Fibroblast of peridontal ligament (primary cell): Measurements from ENCODE around the gene TMCO4.

ENCODE experiments used
- DNase-seq: peaks from one replicate; pipeline ENCODE4 v3.0.0-alpha.2; 2010; ENCODE audit errors: extremely low read depth

Gene TMCO4

GRCh38 chr1:19717467-19717866 lies 82.2 kb downstream of the TMCO4 start:
- no peak for DNase-seq

- DNase-seq, result peak; percentile 95
Measured at GRCh38 chr1:19715334-19716203, 84.1 kb downstream of the TMCO4 start.

GRCh38 chr1:19712928-19713327 lies 86.8 kb downstream of the TMCO4 start:
- DNase-seq, result no peak

DNA sequence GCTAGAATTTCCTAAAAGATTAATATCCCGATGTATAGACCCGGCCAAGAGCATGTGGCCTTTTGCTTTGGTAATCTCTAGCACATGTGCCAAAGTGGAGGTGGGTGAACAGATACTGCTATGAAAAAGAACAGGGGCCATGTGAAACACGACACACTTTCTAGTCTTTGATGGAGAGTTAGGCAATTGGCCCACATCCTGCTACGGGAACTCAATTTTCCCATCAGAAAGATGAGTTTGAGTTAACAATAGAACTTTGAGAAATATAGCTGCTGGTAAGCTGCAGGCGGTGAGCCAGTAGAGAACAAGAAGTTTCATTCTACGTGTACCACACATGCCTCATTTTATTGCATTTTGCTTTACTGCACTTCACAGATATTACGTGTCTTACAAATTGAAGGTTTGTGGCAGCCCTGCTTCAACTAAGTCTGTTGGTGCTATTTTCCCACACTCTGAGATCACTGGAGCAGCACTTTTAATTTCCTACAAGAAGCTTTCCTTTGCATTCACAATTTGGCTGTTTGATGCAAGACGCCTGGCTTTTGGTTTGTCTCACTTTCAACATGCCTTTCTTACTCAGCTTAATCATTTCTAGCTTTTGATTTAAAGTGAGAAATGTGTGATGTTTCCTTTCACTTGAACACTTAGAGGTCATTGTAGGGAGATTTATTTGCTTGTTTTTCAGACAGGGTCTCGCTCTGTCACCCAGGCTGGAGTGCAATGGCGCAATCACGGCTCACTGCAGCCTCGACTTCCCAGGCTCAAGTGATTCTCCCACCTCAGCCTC lies 88.7 kb downstream of the TMCO4 start:
- no peak for DNase-seq

DNA sequence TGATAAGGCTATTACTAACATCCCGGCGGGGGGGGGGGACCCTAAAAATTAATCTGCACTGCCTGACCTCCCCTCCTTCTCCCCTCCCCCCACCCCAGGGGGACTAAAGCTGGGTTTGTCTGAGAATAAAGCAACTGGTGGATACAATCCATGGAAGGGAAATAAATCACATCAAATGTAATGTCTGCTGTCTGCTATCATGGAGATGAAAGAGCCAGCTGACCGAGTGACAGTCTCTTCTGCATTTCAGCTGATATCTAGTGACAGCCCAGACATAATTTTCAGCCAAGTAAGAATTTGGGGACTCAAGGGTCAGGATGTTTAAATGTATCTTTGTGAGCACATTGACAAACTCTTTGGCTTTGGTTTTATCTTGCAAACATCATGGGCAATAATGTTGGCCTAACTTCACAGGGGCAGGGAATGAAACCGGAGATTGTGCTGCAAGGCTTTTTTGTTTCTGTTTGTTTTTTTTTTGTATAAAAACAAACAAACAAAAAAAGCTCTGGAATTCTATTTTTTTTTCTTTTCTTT lies 90.4 kb downstream of the TMCO4 start:
- no peak for DNase-seq

DNA sequence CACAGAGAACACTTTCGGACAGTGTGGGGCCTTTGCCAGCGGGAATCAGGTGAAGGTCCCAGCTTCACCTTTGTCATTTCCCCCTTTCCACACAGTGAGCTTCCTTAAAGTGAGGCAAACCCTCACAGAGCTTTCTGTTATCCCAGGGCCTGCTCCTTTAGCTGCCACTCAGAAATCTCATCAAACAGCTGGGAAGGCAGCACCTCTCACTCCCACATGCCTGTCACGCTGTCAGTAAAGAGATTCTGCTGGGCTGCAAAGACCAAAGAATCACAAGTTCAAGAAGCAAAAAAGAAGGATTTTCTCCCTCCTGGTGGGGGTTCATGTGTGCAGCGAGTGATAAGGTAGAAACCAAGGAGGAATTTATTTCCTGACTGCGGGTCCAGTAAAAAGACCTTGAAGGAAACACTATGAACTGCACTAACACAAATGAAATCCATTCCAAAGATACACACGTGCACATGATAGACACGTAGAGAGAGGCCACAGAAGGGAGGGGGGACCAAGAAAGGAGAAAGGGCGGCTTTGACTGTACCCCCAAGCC lies 91.1 kb downstream of the TMCO4 start:
- DNase-seq, result no peak

- DNase-seq, result no peak
Measured at GRCh38 chr1:19706136-19706535, 93.6 kb downstream of the TMCO4 start.

DNA sequence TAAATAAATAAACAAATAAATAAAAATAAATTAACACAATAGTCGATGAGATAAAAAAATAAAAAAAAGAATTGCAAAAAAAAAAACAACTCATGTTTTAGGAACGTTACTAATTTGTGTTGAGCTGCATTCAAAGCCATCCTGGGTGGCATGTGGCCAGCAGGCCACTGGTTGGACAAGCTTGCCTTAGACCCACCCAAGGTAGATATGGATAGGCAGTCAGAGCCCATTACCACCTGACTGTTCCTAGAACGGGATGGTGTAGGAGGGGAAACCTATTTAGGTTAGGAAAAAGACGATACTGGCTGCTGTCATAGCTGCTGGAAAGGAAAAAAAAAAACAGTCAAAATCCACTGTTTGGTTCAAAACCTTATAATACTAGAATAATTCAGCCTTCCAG lies 94.3 kb downstream of the TMCO4 start:
- no peak for DNase-seq

GRCh38 chr1:19704247-19705113 lies 95.2 kb downstream of the TMCO4 start:
- DNase-seq, result peak; percentile 72

- no peak for DNase-seq
Measured at GRCh38 chr1:19703280-19703679, 96.4 kb downstream of the TMCO4 start.

DNA sequence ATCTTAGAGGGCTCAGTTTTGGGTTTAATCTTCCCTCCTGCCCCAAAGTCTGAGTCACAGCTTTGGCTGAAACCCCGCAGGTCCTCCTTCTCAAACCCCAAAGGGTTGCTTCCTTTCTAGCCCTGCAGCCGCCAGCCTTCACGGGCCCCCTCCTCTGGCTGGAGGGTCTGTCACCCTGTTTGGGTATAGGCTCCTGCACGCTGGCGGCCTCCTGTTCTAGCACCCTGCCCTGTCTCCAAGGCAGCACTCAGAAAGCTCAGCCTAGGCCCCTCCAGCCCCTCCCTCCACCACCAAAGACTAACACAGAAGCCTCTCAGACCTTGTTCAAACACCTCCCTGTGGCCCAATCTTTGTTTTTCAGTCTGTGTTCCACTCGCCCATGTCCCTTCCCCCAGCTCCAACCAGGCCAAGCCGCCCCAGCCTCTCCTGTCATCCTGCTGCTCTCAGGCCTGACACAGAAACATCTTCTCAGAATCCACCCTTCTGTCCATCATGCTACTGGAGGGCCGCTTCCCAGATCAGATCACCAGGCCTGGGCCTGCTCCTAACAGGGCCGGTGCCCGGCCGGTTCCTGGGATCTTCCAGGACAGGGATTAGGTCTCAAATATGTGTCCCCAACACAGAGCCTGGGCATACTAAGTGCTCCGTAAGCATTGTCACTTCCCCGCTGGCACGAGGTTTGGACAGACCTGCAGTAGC lies 99.5 kb downstream of the TMCO4 start:
- DNase-seq, result no peak

DNA sequence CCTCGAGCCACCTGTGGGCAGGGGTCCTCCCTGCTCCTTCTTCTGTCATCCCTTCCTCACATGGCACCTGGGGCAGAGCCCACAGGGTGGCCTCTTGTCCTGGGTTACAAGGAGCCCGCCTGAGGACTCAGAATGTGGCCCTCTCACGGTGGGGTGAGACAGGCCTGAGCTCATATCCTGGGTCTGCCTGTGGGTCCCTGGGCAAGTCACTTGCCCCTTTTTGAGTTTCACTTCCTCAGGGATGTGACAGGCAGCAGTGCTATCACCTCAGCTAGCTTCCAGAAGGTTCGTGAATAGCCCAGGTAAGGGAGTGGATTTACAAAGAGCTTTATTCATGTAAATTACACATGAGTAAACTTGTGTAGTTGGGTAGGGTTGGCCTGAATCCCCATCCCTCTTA lies 101.5 kb downstream of the TMCO4 start:
- no peak for DNase-seq

- DNase-seq, result no peak
Measured at GRCh38 chr1:19696820-19697219, 102.9 kb downstream of the TMCO4 start.

DNA sequence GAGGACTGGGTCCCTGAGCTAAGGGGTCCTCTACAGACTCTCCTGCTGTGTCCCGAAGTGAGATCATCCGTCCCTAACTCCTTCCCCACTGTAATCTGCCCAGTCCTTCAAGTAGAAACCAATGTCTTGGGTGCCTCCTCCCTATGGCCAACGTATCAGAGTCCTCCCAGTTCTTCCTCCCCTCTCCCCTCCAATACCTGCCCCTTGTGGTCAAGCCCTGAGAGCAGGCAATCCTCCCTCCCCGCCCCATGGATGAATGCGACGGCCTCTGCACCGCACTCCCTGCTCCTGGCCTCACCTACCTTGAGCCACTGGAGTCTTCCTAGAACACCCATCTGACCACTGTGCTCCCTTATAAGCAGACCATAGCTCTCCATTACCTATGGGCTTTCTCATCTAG lies 103.9 kb downstream of the TMCO4 start:
- DNase-seq, result no peak

- no peak for DNase-seq
Measured at GRCh38 chr1:19694298-19694697, 105.4 kb downstream of the TMCO4 start.

GRCh38 chr1:19690342-19690741 lies 109.4 kb downstream of the TMCO4 start:
- DNase-seq, result no peak

GRCh38 chr1:19689856-19690255 lies 109.9 kb downstream of the TMCO4 start:
- DNase-seq, result no peak

- no peak for DNase-seq
Measured at GRCh38 chr1:19689085-19689757, 110.5 kb downstream of the TMCO4 start.

GRCh38 chr1:19688041-19688842 lies 111.5 kb downstream of the TMCO4 start:
- DNase-seq, result no peak
